ENCODE results near the gene KLHL1.

The KLHL1 gene

GRCh38 chr13:70023516-70023915, 84.7 kb downstream of the KLHL1 start:
- CTCF ChIA-PET = no interaction called here
- POLR2A ChIA-PET = no interaction called here
- DNase-seq (ENCODE audit: extremely low spot score) = no peak
- no peak for TF ChIP-seq CTCF (IDR thresholded peaks at IDR 0.05; ENCODE audit: control extremely low read depth, extremely low read depth, low read depth, missing control alignments)

- TF ChIP-seq CTCF (IDR thresholded peaks at IDR 0.05; ENCODE audit: control extremely low read depth, extremely low read depth, low read depth, missing control alignments) = no peak
- DNase-seq (ENCODE audit: extremely low spot score) = no peak
- CTCF ChIA-PET = no interaction called here
- POLR2A ChIA-PET = no interaction called here
These were observed 85.6 kb downstream of the KLHL1 start for GRCh38 chr13:70022646-70023045.

DNA sequence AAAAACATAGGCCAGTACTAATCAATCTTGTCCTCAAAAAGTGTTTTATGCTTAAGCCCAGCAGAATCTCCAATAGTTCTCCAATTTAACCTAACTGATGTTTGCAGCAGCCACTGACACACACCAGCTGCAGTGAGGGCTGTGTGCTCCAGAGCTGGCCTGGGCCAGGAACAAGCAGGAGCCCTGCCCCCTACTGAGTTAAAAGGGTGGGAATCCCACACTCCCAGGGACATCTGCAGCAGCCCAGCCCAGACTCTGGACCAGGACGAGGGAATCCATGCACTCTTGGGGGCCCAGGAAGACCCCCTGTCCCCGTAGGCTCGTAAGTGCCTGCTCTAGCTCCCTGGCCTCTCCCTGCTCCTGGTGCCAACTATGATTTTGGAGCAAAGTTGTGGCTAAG, 92.1 kb downstream of the KLHL1 start:
- DNase-seq (ENCODE audit: extremely low spot score) = no peak
- ChIA-PET CTCF (interaction anchor here (1.1 kb wide), 2 partner anchors 13 to 74 kb away, joined by 3 read pairs; no protein-coding TSS in a partner anchor), POLR2A (no interaction called here)
- TF ChIP-seq CTCF (IDR thresholded peaks at IDR 0.05; ENCODE audit: control extremely low read depth, extremely low read depth, low read depth, missing control alignments) = no peak

DNA sequence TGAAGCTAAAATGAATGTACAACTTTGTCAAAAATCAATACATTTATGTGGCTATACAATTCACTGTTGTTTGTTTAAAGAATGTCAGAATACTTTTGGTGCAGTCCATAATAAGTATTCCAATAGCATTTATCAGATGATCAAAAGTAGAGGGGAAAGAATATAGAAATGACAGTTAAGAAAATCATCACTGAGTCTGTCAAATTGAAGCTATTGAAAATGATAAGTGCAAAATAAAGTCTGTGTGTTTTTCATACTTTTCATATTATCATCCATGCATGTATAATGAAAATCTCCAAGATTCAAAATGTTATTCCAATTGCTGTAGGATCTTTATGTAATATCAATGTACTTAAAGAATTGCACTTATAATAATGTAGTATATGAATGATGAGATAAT, 93.9 kb downstream of the KLHL1 start:
- TF ChIP-seq CTCF (IDR thresholded peaks at IDR 0.05; ENCODE audit: control extremely low read depth, extremely low read depth, low read depth, missing control alignments) = no peak
- CTCF ChIA-PET = interaction anchor here (1.7 kb wide), 1 partner anchor 21 kb away, joined by 4 read pairs; no protein-coding TSS in a partner anchor
- POLR2A ChIA-PET = no interaction called here
- no peak for DNase-seq (ENCODE audit: extremely low spot score)

- ChIA-PET POLR2A (no interaction called here), CTCF (interaction anchor here (1.1 to 1.9 kb wide), 2 partner anchors 11 to 18 kb away, joined by 3 to 7 read pairs; no protein-coding TSS in a partner anchor)
- TF ChIP-seq CTCF (IDR thresholded peaks at IDR 0.05; ENCODE audit: control extremely low read depth, extremely low read depth, low read depth, missing control alignments) = no peak
- DNase-seq (ENCODE audit: extremely low spot score) = no peak
These were observed 108.4 kb downstream of the KLHL1 start for GRCh38 chr13:69999875-70000274.

DNA sequence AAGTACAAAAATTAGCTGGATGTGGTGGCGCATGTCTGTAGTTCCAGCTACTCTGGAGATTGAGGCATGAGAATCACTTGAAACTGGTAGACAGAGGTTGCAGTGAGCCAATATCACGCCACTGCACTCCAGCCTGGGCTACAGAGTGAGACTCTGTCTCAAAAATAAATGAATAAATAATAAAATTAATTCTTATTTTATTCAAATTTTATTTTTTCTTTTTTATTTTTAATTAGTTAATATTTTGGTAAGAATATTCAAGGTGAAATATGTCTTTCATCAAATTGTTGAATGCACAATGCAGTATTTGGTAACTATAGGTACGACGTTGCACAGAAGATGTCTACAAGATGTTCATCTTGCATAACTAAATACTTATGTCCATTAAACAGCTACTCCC, 111.2 kb downstream of the KLHL1 start:
- no peak for TF ChIP-seq CTCF (IDR thresholded peaks at IDR 0.05; ENCODE audit: control extremely low read depth, extremely low read depth, low read depth, missing control alignments)
- POLR2A ChIA-PET = no interaction called here
- DNase-seq (ENCODE audit: extremely low spot score) = no peak
- CTCF ChIA-PET = no interaction called here

DNA sequence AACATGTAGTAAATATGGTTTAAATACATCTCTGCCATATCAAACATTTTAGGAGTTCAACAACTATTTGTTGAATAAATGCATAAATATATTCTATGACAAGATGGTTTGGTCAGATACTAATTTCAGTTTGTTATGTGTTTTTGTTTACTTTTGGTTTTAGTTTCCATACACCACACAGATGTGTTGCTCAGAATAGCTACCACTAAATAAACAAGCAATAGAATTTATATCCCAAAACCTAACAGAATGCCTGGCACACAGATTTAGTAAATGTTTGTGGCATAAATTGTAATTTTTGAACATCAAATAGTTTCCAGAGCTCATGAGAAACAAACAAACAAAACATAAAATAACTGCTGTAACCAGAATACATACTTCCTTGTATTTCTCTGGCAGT, 127.5 kb downstream of the KLHL1 start:
- no peak for DNase-seq (ENCODE audit: extremely low spot score)
- POLR2A ChIA-PET = no interaction called here
- CTCF ChIA-PET = no interaction called here
- TF ChIP-seq CTCF (IDR thresholded peaks at IDR 0.05; ENCODE audit: control extremely low read depth, extremely low read depth, low read depth, missing control alignments) = no peak

Data from GM10248 (cell line).